KOPT-K1 (cell line): ENCODE measurements around the gene DOCK1.

Experiments
- H3K27ac ChIP-seq: fragments of 200-600 bp; sonication (generic); 2 replicates; pipeline ENCODE4 v1.5.1; 2016; ENCODE audit warnings: antibody characterized with exemption, mild to moderate bottlenecking, low read depth, low read length; ENCODE audit not compliant: poor library complexity, severe bottlenecking
- H3K36me3 ChIP-seq: fragments of 200-600 bp; sonication (generic); 2 replicates; pipeline ENCODE4 v1.5.1; 2017; ENCODE audit warnings: antibody characterized with exemption, mild to moderate bottlenecking, low read length, moderate library complexity; ENCODE audit not compliant: insufficient read depth
- H3K9me3 ChIP-seq: fragments of 200-600 bp; sonication (generic); 2 replicates; pipeline ENCODE4 v1.5.1; 2017; ENCODE audit warnings: antibody characterized with exemption, low read length, mild to moderate bottlenecking; ENCODE audit not compliant: insufficient read depth, poor library complexity, severe bottlenecking

DOCK1 gene

DNA sequence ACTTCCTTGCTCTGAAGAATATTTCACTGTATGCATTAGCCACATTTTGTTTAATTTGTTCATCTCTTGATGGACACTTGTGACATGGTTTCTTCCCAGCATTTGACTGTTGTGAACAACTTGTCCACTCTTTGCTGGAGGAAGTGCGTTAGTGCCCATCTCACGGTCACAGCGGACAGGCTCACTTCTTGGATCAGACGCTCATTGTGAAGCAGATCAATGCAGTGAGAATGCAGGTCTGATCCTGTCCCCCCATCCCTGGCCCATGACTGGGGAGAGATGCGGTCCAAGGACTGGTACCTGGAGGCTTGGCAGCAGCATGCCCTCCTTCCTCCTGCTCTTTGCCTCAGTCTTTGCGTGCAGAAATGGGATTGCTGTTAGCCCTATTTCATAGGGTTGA is 41.5 kb downstream of the DOCK1 start:
- Histone ChIP-seq H3K36me3 (no peaks in the 10 kb centered on the region), H3K27ac (no peak overlapping the region), H3K9me3 (peaks cover 34% of the 10 kb centered on the region)

DNA sequence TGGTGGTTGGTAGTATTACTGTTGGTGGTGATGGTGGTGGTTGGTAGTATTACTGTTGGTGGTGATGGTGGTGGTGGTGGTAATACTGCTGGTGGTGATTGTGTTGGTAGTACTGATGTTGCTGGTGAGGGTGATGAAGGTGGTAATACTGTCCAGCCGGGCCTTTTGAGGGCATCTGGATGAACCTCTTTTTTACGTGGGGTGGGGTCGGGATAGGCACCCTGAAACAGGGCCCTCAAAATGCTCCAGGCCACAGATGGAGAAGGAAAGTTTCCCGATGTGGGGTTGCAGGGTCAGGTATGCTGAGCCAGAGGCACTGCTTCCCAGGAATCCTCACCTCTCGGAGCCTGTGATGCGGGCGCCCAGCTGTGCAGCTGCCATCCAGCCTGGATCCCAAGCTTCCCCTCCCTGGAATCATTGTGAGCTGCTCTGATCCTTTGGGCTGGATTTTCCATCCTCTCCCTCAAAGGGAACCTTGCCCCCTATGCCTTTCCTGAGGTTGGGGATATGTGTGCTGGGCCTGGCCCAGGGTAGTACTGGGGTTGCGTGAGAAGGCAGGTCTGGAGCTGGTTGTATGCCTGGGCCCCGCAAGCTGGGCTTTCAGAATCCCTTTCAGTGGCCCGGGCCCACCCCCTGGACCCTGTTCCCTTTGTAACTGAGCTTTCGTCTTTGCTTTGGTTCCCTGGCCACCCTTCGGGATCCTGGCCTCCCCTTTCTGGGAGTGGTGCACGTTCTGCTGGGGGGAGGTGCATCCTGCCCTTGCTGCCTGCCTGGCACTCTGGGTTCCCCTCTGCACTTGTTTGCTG is 43.3 kb downstream of the DOCK1 start:
- H3K27ac ChIP-seq, result no peak overlapping the region
- H3K9me3 ChIP-seq, result peaks cover 52% of the 10 kb centered on the region

DNA sequence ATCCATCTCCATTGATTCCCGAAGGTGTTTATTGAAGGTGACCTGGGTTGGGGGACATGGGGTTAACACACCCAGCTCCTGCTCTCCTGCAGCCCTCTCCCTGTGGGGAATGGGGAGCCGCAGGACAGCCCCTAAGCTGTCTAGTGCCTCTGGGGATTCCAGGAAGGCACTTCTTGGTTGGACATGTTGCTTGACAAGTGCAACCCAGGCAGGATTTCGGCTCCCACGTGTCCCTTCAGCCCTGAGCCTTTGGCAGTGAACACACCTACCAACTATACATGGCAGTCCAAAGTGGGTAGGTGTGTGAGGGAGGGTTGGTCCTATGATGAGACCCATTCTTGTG is 43.9 kb downstream of the DOCK1 start:
- Histone ChIP-seq H3K27ac (no peak overlapping the region), H3K36me3 (no peaks in the 10 kb centered on the region), H3K9me3 (peaks cover 55% of the 10 kb centered on the region)

More for the DNA sequence above, 43.3 kb downstream of the DOCK1 start:
- no peaks in the 10 kb centered on the region for H3K36me3 ChIP-seq

DNA sequence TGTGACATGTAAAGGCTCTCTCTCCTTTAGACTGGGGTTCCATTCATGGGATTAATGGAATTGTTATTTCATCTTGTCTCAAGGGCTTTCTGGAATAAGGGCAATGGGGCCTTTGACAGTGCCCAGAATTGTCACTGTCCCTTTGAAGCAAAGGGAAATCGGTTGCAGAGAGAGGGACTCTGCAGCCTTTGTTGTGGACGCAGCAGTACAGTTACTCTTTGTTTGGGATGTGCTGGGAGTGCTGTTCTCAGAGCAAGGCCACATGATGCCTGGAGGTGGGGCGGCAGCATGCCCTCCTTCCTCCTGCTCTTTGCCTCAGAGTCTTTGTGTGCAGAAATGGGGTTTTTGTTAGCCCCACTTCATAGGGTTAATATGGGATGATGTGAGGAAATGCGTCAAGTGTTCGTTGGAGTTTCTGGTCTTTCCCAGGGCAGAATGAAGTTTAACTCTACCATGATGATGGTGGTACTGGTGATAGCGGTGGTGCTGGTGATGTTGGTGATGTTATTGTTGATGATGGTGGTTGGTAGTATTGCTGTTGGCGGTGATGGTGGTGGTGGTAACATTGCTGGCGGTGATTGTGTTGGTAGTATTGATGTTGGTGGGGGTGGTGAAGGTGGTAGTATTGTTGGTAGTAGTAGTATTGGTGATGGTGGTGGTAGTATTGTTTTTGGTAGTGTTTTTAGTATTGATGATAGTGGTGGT is 45.3 kb downstream of the DOCK1 start:
- H3K27ac ChIP-seq, result no peak overlapping the region
- peaks cover 55% of the 10 kb centered on the region for H3K9me3 ChIP-seq

DNA sequence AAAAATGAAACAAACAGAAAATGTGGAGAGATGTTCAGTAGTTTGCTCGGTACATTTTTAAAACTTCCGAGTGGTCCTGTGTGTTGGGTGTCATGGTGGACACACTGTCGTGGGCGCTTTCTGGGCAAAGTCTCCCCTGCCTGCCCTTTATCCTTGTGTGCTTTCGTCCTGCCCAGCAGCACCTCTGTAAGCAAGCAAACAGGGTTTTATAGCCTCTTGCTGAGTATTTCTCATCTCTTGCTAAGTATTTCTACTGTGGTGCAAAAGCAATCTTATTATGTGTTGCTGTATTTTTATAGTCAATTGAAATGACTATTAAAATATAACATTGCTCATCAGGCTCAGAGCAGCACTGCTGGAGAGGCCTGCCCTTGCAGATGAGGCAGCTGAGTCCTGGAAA is 48.7 kb downstream of the DOCK1 start:
- Histone ChIP-seq H3K36me3 (no peaks in the 10 kb centered on the region), H3K27ac (no peak overlapping the region), H3K9me3 (peaks cover 37% of the 10 kb centered on the region)

More for the DNA sequence above, 45.3 kb downstream of the DOCK1 start:
- no peaks in the 10 kb centered on the region for H3K36me3 ChIP-seq

DNA sequence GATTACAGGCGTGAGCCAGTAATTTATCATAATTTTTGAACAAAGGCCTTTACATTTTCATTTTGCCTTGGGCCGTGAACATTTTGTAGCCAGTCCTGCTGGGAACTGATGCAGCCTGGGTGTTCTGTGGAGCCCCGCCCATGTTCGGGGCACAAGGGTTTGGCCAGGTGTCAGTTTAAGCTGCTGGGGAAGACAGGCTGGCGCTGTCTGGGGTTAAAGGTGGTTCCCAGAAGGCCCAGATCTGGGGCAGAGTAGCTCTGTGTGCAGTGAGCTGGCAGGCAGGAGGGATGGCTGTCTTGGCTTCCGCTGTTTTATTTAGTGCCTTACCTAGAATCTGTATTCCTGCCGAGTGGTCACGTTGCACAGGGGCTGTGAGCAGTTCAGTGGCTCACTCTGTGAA is 50.2 kb downstream of the DOCK1 start:
- peaks cover 31% of the 10 kb centered on the region for H3K9me3 ChIP-seq
- no peak overlapping the region for H3K27ac ChIP-seq
- no peaks in the 10 kb centered on the region for H3K36me3 ChIP-seq

DNA sequence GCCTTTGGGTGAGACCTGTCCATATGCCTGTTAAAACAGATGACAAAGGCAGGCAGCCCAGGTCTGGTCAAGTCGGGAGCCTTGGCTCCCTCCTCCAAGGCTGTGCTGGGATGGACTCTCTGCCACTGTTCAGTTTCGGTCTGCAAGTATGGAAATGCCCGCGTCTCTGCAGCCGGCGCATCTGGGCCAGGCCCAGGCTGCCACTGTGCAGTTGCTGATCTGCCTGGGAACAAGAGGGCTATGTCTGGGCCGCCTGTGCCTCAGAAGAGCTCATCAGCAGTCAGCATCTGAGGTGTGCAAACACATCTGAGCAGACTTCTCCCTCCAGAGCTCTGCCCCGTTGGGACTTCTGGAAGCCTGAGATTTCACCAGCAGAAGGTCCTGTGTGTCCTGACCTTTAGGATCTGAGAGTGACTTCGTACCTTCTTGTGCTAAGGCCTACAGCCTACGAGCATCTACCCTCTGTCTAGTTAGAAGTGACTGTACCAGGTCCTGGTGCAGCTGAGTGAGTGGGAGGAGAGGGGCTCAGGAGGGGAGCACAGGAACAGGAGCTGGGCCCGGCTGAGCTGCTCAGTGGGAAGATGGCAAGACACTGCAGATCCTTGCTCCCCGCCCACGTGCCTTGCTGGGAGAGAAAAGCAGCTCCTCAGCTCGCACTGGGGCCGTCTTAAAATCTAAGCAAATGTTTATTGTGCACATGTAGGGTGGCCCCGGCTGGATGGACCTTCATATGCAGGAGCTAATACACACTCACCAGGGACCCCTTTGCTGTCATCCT is 50.9 kb downstream of the DOCK1 start:
- H3K27ac ChIP-seq, result no peak overlapping the region
- H3K9me3 ChIP-seq, result peaks cover 24% of the 10 kb centered on the region
- H3K36me3 ChIP-seq, result no peaks in the 10 kb centered on the region

DNA sequence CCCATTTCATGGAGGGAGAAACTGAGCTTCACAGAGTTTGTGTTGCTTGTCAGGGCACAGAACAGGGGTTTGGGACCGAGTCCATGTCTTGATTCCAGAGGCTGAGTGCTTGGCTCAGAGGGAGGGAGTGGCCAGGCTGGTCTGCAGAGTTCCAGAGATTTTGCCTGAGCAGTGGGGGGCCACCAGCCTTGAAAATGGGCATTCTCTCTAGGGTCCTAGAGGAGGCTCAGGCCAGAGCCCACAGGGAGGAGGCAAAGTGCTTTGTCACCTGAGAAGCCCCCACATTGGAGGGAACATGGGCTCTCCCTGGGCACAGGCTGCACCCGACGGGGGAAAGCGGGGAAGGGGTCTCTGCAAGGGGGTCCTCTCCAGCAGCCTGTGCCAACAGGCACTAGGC is 51.5 kb downstream of the DOCK1 start:
- Histone ChIP-seq H3K9me3 (peaks cover 21% of the 10 kb centered on the region), H3K27ac (no peak overlapping the region), H3K36me3 (no peaks in the 10 kb centered on the region)

DNA sequence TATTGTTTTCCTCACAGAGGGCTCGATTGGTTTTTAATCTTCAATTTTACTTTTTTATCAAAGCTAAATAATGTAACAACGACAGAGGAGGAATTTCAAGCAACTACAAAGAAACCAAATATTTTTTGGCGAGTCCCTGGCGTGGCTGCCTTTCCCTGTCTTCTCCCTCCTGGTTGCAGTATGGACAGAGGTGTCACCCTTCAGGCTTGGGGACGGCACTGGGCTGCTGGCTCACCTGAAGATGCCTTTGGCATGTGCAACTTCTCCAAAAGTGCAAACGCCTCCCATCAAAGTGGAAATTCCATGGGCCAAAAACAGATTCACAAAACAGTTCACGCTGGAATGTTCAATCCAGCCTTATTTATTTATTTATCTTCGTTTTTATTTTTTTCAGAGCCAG is 51.9 kb downstream of the DOCK1 start:
- Histone ChIP-seq H3K9me3 (peaks cover 17% of the 10 kb centered on the region), H3K27ac (no peak overlapping the region), H3K36me3 (no peaks in the 10 kb centered on the region)

DNA sequence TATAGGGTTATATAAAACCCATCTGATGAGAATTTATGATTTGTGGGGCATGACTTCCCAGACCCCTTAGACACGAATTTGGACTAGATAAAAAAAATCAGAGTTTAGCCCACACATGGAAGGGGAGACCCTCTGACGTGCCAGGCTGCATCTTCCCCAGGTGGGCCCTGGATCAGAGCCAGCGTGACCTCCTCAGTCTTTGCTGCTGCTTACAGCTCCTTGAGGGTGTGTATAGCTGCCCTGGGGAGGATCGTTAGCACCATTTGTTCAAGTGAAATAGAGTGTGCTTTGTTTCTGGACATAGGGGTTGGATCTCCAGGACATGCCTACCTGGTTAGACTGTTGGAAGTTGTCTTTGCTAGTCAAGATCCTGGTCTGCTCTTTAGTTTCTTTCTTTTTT is 54.2 kb downstream of the DOCK1 start:
- Histone ChIP-seq H3K9me3 (no peaks in the 10 kb centered on the region), H3K36me3 (no peaks in the 10 kb centered on the region), H3K27ac (no peak overlapping the region)

DNA sequence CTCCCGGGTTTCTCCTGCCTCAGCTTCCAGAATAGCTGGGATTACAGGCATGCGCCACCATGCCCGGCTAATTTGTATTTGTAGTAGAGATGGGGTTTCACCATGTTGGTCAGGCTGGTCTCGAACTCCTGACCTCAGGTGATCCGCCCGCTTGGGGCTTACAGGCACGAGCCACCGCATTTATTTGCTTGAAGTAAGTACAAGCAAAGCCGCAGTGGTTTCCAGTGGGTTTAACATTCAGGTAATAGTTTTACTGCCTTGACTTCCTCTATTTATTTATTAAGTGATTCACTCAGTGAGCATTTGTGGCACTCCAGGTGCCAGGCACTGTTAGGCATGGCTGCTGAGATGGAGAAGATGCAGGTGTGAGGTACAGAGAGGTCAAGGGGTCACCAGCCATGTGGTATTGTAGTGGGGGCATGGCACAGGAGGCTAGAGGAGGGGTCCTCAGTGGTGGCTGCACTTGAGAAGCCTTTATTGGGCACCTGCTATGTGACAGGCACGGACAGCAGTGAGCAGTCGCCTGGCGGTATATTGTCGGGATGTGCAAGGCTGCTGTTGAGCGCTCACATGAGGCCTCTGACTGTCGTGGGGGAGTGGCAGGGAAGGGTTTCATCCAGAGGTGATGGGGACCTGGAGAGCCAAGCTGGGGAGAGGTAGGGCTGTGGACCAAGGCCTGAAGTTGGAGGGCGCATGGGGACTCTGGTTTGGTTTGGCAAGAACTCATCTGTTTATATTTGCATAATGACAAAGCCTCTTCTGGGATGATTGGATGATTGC is 54.9 kb downstream of the DOCK1 start:
- H3K9me3 ChIP-seq, result no peaks in the 10 kb centered on the region
- H3K27ac ChIP-seq, result no peak overlapping the region
- H3K36me3 ChIP-seq, result no peaks in the 10 kb centered on the region

DNA sequence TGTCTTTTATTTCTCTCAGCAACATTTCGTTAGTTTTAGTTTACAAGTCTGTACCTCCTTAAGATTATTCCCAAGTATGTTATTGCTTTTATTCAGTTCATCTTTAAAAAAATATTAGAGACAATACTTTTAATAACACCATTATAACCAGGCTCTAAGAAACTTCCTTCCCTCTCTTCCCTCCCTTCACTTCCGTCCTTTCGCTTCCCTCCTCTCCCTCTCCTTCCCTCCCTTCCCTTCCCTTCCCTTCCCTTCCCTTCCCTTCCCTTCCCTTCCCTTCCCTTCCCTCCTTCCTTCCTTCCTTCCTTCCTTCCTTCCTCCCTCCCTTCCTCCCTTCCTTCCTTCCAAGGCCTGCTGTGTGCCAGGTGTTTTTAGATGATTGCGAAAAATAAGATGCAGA is 58.1 kb downstream of the DOCK1 start:
- Histone ChIP-seq H3K36me3 (no peaks in the 10 kb centered on the region), H3K9me3 (no peaks in the 10 kb centered on the region), H3K27ac (no peak overlapping the region)

DNA sequence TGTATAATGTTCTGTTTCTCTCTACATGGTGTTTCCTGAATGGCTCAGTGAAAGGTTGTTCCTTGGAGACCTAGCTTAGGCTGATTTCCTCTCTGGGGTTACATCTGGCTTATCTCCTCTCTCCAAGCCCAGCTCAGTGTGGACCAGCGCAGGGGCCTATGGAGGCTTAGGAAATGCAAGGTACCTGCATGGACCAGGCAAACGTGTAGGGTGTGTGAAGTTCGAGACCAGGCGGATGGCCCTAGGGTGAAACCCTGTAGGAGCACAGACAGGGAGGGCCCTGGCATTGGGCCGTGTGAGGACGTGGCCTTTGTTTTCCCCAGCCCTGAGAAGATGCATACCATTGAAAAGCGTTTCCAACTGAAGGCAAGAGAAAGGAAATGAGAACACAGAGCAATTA is 59.0 kb downstream of the DOCK1 start:
- no peaks in the 10 kb centered on the region for H3K36me3 ChIP-seq
- H3K27ac ChIP-seq, result no peak overlapping the region

DNA sequence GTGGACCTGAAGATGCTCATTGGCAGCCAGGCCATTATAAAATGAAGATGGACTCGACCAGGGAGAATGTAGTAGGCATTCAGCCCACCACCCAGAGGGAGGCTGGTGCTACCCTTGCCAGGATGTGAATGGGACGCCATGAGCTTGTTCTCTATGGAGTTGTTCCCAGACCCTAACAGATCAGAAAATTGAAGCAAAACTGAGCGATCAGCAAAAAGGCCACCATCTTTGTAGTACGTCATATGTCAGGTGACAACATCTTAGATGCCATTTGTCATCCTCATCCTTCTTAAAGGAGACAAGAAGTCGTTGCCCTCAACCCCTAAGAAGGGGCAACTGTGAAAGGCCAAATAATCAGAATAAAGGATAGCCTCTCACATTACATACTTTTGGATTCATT is 61.7 kb downstream of the DOCK1 start:
- Histone ChIP-seq H3K27ac (no peak overlapping the region), H3K9me3 (no peaks in the 10 kb centered on the region), H3K36me3 (no peaks in the 10 kb centered on the region)

More for the DNA sequence above, 59.0 kb downstream of the DOCK1 start:
- H3K9me3 ChIP-seq, result no peaks in the 10 kb centered on the region

DNA sequence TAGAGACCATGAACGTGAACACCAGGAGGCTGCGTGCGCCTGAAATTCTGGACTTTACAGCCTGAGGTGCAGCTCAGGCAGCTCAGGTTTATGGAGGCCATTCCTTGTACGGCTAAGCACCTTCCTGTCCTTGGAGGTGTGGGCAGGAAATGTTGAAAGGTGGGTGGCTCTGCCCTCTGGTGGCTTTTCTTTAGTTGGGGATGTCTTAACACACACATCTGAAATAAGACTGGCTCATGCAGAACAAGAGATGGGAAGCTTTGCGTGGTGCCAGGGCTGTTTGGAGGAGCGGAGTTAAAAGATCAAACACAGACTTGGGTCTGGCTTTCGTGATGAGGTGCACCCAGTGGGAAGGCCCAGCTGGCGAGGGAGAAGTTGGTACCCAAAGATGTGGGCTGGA is 64.1 kb downstream of the DOCK1 start:
- H3K9me3 ChIP-seq, result no peaks in the 10 kb centered on the region
- H3K36me3 ChIP-seq, result no peaks in the 10 kb centered on the region
- no peak overlapping the region for H3K27ac ChIP-seq
